Parathyroid adenoma (tissue), 2 donors: ENCODE data around the gene ATXN1L.

ENCODE experiments used
- H2AFZ ChIP-seq: fragments of 300-600 bp; sonication (generic); one replicate; pipeline ENCODE4 v1.7.0; 2017; ENCODE audit warnings: antibody characterized with exemption, mild to moderate bottlenecking
- H3K27ac ChIP-seq: fragments of 300-600 bp; sonication (generic); one replicate; pipeline ENCODE4 v1.7.0; 2017
- H3K27me3 ChIP-seq: fragments of 300-600 bp; sonication (generic); one replicate; pipeline ENCODE4 v1.7.0; 2017; ENCODE audit warnings: low read length; ENCODE audit not compliant: control insufficient read depth, insufficient read depth
- H3K36me3 ChIP-seq: fragments of 300-600 bp; sonication (generic); one replicate; pipeline ENCODE4 v1.7.0; 2017; ENCODE audit warnings: low read length; ENCODE audit not compliant: control insufficient read depth, insufficient read depth
- H3K4me1 ChIP-seq: fragments of 300-600 bp; sonication (generic); one replicate; pipeline ENCODE4 v1.7.0; 2017; ENCODE audit warnings: control low read depth
- H3K4me2 ChIP-seq: fragments of 300-600 bp; sonication (generic); one replicate; pipeline ENCODE4 v1.7.0; 2017; ENCODE audit warnings: low read length
- H3K4me3 ChIP-seq: fragments of 300-600 bp; sonication (generic); one replicate; pipeline ENCODE4 v1.7.0; 2017; ENCODE audit warnings: low read depth, low read length
- H3K79me2 ChIP-seq: fragments of 300-600 bp; sonication (generic); one replicate; pipeline ENCODE4 v1.7.0; 2017; ENCODE audit warnings: control low read depth
- H3K9ac ChIP-seq: fragments of 300-600 bp; sonication (generic); one replicate; pipeline ENCODE4 v1.7.0; 2017; ENCODE audit warnings: mild to moderate bottlenecking
- H3K9me3 ChIP-seq: fragments of 300-600 bp; sonication (generic); one replicate; pipeline ENCODE4 v1.7.0; 2017; ENCODE audit warnings: low read length; ENCODE audit not compliant: control insufficient read depth
- CTCF ChIP-seq: fragments of 300-600 bp; sonication (generic); IDR thresholded peaks from one replicate; pipeline ENCODE4 v1.7.0; 2017; ENCODE audit warnings: antibody characterized with exemption, mild to moderate bottlenecking
- donor health status: primary hyperparathyroidism.

ATXN1L gene

GRCh38 chr16:71867939-71868338, 22.2 kb downstream of the ATXN1L start:
- no peak overlapping the region for H3K9ac ChIP-seq
- TF ChIP-seq CTCF, result no peak
- no peak overlapping the region for H2AFZ ChIP-seq
- H3K27ac ChIP-seq, result no peak overlapping the region
- H3K36me3 ChIP-seq, result no peaks in the 10 kb centered on the region
- no peaks in the 10 kb centered on the region for H3K27me3 ChIP-seq
- H3K4me3 ChIP-seq, result no peak overlapping the region
- H3K4me1 ChIP-seq, result no peaks in the 10 kb centered on the region
- no peaks in the 10 kb centered on the region for H3K79me2 ChIP-seq
- no peaks in the 10 kb centered on the region for H3K9me3 ChIP-seq
- no peak overlapping the region for H3K4me2 ChIP-seq

GRCh38 chr16:71869089-71869488, 23.3 kb downstream of the ATXN1L start:
- H3K79me2 ChIP-seq, result no peaks in the 10 kb centered on the region
- H3K4me1 ChIP-seq, result no peaks in the 10 kb centered on the region
- no peak overlapping the region for H3K27ac ChIP-seq
- no peak for TF ChIP-seq CTCF
- H3K4me2 ChIP-seq, result no peak overlapping the region
- H3K27me3 ChIP-seq, result no peaks in the 10 kb centered on the region
- H2AFZ ChIP-seq, result no peak overlapping the region
- no peaks in the 10 kb centered on the region for H3K9me3 ChIP-seq
- H3K4me3 ChIP-seq, result no peak overlapping the region
- H3K9ac ChIP-seq, result no peak overlapping the region
- no peaks in the 10 kb centered on the region for H3K36me3 ChIP-seq

- H3K4me1 ChIP-seq, result no peaks in the 10 kb centered on the region
- H3K4me2 ChIP-seq, result no peak overlapping the region
- H3K27me3 ChIP-seq, result no peaks in the 10 kb centered on the region
- H3K4me3 ChIP-seq, result no peak overlapping the region
- no peak for TF ChIP-seq CTCF
- H3K9me3 ChIP-seq, result no peaks in the 10 kb centered on the region
- H3K27ac ChIP-seq, result no peak overlapping the region
- H2AFZ ChIP-seq, result no peak overlapping the region
- H3K9ac ChIP-seq, result no peak overlapping the region
- no peaks in the 10 kb centered on the region for H3K36me3 ChIP-seq
- no peaks in the 10 kb centered on the region for H3K79me2 ChIP-seq
Measured at GRCh38 chr16:71870818-71871217, 25.0 kb downstream of the ATXN1L start.

- Histone ChIP-seq H2AFZ (no peak overlapping the region), H3K4me3 (no peak overlapping the region), H3K79me2 (peaks cover 7% of the 10 kb centered on the region), H3K36me3 (no peaks in the 10 kb centered on the region), H3K27me3 (no peaks in the 10 kb centered on the region), H3K9ac (no peak overlapping the region), H3K9me3 (no peaks in the 10 kb centered on the region), H3K27ac (no peak overlapping the region), H3K4me2 (no peak overlapping the region), H3K4me1 (no peaks in the 10 kb centered on the region)
- no peak for TF ChIP-seq CTCF
Measured at GRCh38 chr16:71873199-71873598, 27.4 kb downstream of the ATXN1L start.

- Histone ChIP-seq H3K4me3 (no peak overlapping the region), H3K4me1 (peaks cover 5% of the 10 kb centered on the region), H3K79me2 (peaks cover 24% of the 10 kb centered on the region), H2AFZ (no peak overlapping the region), H3K9me3 (no peaks in the 10 kb centered on the region), H3K36me3 (no peaks in the 10 kb centered on the region), H3K27ac (no peak overlapping the region), H3K27me3 (no peaks in the 10 kb centered on the region), H3K9ac (no peak overlapping the region), H3K4me2 (no peak overlapping the region)
- TF ChIP-seq CTCF, result no peak
Measured at GRCh38 chr16:71878911-71879310, 33.1 kb downstream of the ATXN1L start.
